ENCODE measurements around the gene RALB.

DNA sequence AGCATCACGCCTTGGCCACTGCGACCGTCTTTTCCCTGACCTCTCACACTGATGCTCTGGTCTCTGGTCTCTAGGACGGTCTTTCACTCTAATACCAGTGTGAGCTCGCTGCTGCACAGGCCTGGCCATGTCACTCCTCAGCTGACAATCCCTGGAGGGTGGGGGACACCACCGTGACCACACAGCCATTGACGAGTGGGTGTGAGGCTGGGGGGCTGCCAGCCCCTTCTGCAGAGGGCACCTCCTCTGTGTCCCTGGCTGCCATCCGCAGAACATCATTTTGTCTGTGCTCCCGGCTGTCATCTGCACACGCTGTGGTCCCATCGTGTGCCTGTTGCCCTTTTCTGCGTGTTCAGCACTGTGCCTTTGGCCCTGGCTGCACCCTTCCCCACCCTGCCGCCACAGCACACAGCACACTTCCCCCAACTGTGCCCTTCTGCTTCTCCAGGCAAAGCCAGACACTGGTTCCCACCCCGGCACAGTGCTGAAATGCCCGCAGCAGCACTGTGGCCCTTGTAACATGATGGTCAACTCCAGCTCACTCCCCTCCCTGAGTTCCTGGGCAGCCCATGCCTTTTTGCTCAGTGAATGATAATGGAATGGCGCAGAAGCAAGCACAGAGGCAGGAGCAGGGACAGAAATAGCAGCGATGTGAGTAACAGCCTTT is 62.8 kb downstream of the RALB start:
- TF ChIP-seq CTCF (conservative IDR thresholded peaks at IDR 0.05; ENCODE audit: low read depth, low read length) (no peak), SMC3 (IDR thresholded peaks at IDR 0.05; ENCODE audit: low read depth, low read length) (no peak), RFX5 (IDR thresholded peaks at IDR 0.05; ENCODE audit: low read depth, low read length) (no peak), POLR2A (IDR thresholded peaks at IDR 0.05; ENCODE audit: low read depth, low read length) (no peak), CEBPB (IDR thresholded peaks at IDR 0.05; ENCODE audit: low read depth, low read length) (no peak), RAD21 (IDR thresholded peaks at IDR 0.05; ENCODE audit: low read length) (no peak), CHD1 (IDR thresholded peaks at IDR 0.05; ENCODE audit: low read depth, low read length) (no peak), MAFK (IDR thresholded peaks at IDR 0.05; ENCODE audit: low read depth, low read length) (no peak)
- TF ChIP-seq, protein P1, sequence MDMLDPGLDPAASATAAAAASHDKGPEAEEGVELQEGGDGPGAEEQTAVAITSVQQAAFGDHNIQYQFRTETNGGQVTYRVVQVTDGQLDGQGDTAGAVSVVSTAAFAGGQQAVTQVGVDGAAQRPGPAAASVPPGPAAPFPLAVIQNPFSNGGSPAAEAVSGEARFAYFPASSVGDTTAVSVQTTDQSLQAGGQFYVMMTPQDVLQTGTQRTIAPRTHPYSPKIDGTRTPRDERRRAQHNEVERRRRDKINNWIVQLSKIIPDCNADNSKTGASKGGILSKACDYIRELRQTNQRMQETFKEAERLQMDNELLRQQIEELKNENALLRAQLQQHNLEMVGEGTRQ (IDR thresholded peaks at IDR 0.05; ENCODE audit: low read depth, low read length), result no peak
